ENCODE data around the gene ACTL10. TPM values are rescaled to one million over a fixed set of nuclear protein-coding genes. Genes with fewer than 3 reads are reported as not detected.

The ACTL10 gene
- polyA plus RNA-seq, 12 donors, result 0.12 to 0.36 (median 0.28) TPM; not detected in 2

GRCh38 chr20:33648396-33649004 is 18.2 kb upstream of the ACTL10 start:
- DNase-seq, result no peak

GRCh38 chr20:33649201-33649681 is 17.5 kb upstream of the ACTL10 start:
- no peak for DNase-seq

GRCh38 chr20:33650111-33650752 is 16.5 kb upstream of the ACTL10 start:
- DNase-seq, result no peak

GRCh38 chr20:33650753-33651561 is 15.8 kb upstream of the ACTL10 start:
- DNase-seq, result no peak

GRCh38 chr20:33651562-33652048 is 15.1 kb upstream of the ACTL10 start:
- no peak for DNase-seq

- DNase-seq, result peak; percentile 77
Observed at GRCh38 chr20:33653218-33653899, 13.4 kb upstream of the ACTL10 start.

- no peak for DNase-seq
Observed at GRCh38 chr20:33653900-33654596, 12.7 kb upstream of the ACTL10 start.

- DNase-seq, result no peak
Observed at GRCh38 chr20:33654680-33655161, 12.0 kb upstream of the ACTL10 start.

- no peak for DNase-seq
Observed at GRCh38 chr20:33655164-33655563, 11.6 kb upstream of the ACTL10 start.

GRCh38 chr20:33656010-33656782 is 10.5 kb upstream of the ACTL10 start:
- no peak for DNase-seq

GRCh38 chr20:33656783-33657703 is 9.7 kb upstream of the ACTL10 start:
- no peak for DNase-seq

- no peak for DNase-seq
Observed at GRCh38 chr20:33657704-33658095, 9.0 kb upstream of the ACTL10 start.

GRCh38 chr20:33658510-33658909 is 8.2 kb upstream of the ACTL10 start:
- no peak for DNase-seq

GRCh38 chr20:33658929-33659328 is 7.8 kb upstream of the ACTL10 start:
- DNase-seq, result no peak

GRCh38 chr20:33659341-33660034 is 7.3 kb upstream of the ACTL10 start:
- no peak for DNase-seq

GRCh38 chr20:33660035-33660684 is 6.6 kb upstream of the ACTL10 start:
- DNase-seq, result no peak

GRCh38 chr20:33660685-33661058 is 6.1 kb upstream of the ACTL10 start:
- DNase-seq, result no peak

- DNase-seq, result no peak
Observed at GRCh38 chr20:33662172-33662571, 4.6 kb upstream of the ACTL10 start, which contains the start of gene C20orf144. Gene C20orf144, plus strand, starts transcription at chr20:33662327. Its CDS starts 19 bp downstream, at chr20:33662346.
